Activated CD4-positive, alpha-beta T cell treated with anti-CD3 and anti-CD28 coated beads, Interleukin-2, amount 10 ng/mL, durations not matched to agents 24 days and 14 days (primary cell): Measurements from ENCODE around the gene EMP2. TPM values are rescaled to one million over a fixed set of nuclear protein-coding genes. Genes with fewer than 3 reads are reported as not detected.
"Not testable (repeated sequence)": the region's sequence is repeated elsewhere in the genome, so short reads cannot be mapped to it uniquely, and the experiment has no call there.

Source experiments
- DNase-seq: peaks from one replicate; pipeline ENCODE4 v3.0.0; 2022
- H3K27ac Mint-ChIP-seq: one replicate; pipeline ENCODE4 v1.8.0; 2022; ENCODE audit warnings: mild to moderate bottlenecking, mixed read lengths
- H3K27me3 Mint-ChIP-seq: one replicate; pipeline ENCODE4 v1.8.0; 2022; ENCODE audit warnings: mixed read lengths
- H3K36me3 Mint-ChIP-seq: one replicate; pipeline ENCODE4 v1.8.0; 2022; ENCODE audit warnings: low read depth, mild to moderate bottlenecking, mixed read lengths
- H3K4me1 Mint-ChIP-seq: one replicate; pipeline ENCODE4 v1.8.0; 2021; ENCODE audit warnings: mixed read lengths
- H3K4me3 Mint-ChIP-seq: one replicate; pipeline ENCODE4 v1.8.0; 2022; ENCODE audit warnings: mild to moderate bottlenecking, moderate library complexity, mixed read lengths
- H3K9me3 Mint-ChIP-seq: one replicate; pipeline ENCODE4 v1.8.0; 2021; ENCODE audit warnings: mixed read lengths
- intact Hi-C: fragments of 100-400 bp; cut with micrococcal nuclease; formaldehyde crosslinking; loops from one replicate; pipeline ENCODE4 v1.15.1; 2023
- total RNA-seq: library from RNA; stranded (reverse); gene quantifications from 2 replicates; pipeline ENCODE4 v1.2.3, GENCODE V29; 2022

The EMP2 gene
- total RNA-seq, 1 donor from 2014 or later = not detected

GRCh38 chr16:10561001-10561400 is 19.4 kb downstream of the EMP2 start:
- H3K27ac Mint-ChIP-seq = no peak overlapping the region
- peaks cover 3% of the 10 kb centered on the region for H3K9me3 Mint-ChIP-seq
- H3K4me1 Mint-ChIP-seq = peaks cover 3% of the 10 kb centered on the region
- H3K4me3 Mint-ChIP-seq = no peak overlapping the region
- intact Hi-C loops = no loop called here
- peaks cover 4% of the 10 kb centered on the region for H3K27me3 Mint-ChIP-seq
- H3K36me3 Mint-ChIP-seq = no peaks in the 10 kb centered on the region
- no peak for DNase-seq

- H3K9me3 Mint-ChIP-seq, intact Hi-C loops, DNase-seq, H3K27me3 Mint-ChIP-seq, H3K4me3 Mint-ChIP-seq, H3K36me3 Mint-ChIP-seq, H3K4me1 Mint-ChIP-seq, H3K27ac Mint-ChIP-seq: not testable (repeated sequence)
Observed at GRCh38 chr16:10559792-10560191, 20.6 kb downstream of the EMP2 start.

GRCh38 chr16:10558746-10559641 is 21.4 kb downstream of the EMP2 start:
- H3K4me3 Mint-ChIP-seq = no peak overlapping the region
- H3K4me1 Mint-ChIP-seq = no peaks in the 10 kb centered on the region
- peaks cover 4% of the 10 kb centered on the region for H3K27me3 Mint-ChIP-seq
- intact Hi-C loops = no loop called here
- H3K36me3 Mint-ChIP-seq = no peaks in the 10 kb centered on the region
- H3K9me3 Mint-ChIP-seq = no peaks in the 10 kb centered on the region
- no peak for DNase-seq
- H3K27ac Mint-ChIP-seq = no peak overlapping the region

GRCh38 chr16:10558305-10558704 is 22.1 kb downstream of the EMP2 start:
- no peak for DNase-seq
- peaks cover 1% of the 10 kb centered on the region for H3K4me1 Mint-ChIP-seq
- H3K9me3 Mint-ChIP-seq = no peaks in the 10 kb centered on the region
- H3K4me3 Mint-ChIP-seq = no peak overlapping the region
- no peaks in the 10 kb centered on the region for H3K36me3 Mint-ChIP-seq
- H3K27ac Mint-ChIP-seq = no peak overlapping the region
- intact Hi-C loops = no loop called here
- H3K27me3 Mint-ChIP-seq = peaks cover 6% of the 10 kb centered on the region

GRCh38 chr16:10557750-10558149 is 22.6 kb downstream of the EMP2 start:
- Mint-ChIP-seq H3K4me3 (no peak overlapping the region), H3K4me1 (peaks cover 4% of the 10 kb centered on the region), H3K27ac (no peak overlapping the region), H3K27me3 (peaks cover 10% of the 10 kb centered on the region), H3K9me3 (no peaks in the 10 kb centered on the region), H3K36me3 (no peaks in the 10 kb centered on the region)
- DNase-seq = no peak
- intact Hi-C loops = no loop called here

GRCh38 chr16:10556236-10556635 is 24.2 kb downstream of the EMP2 start:
- no peak overlapping the region for H3K27ac Mint-ChIP-seq
- no peak for DNase-seq
- peaks cover 13% of the 10 kb centered on the region for H3K27me3 Mint-ChIP-seq
- H3K9me3 Mint-ChIP-seq = no peaks in the 10 kb centered on the region
- H3K4me3 Mint-ChIP-seq = no peak overlapping the region
- H3K36me3 Mint-ChIP-seq = no peaks in the 10 kb centered on the region
- intact Hi-C loops = no loop called here
- peaks cover 4% of the 10 kb centered on the region for H3K4me1 Mint-ChIP-seq

GRCh38 chr16:10554569-10554968 is 25.8 kb downstream of the EMP2 start:
- intact Hi-C loops = no loop called here
- Mint-ChIP-seq H3K36me3 (no peaks in the 10 kb centered on the region), H3K4me3 (no peak overlapping the region), H3K27me3 (peaks cover 12% of the 10 kb centered on the region), H3K4me1 (peaks cover 4% of the 10 kb centered on the region), H3K27ac (no peak overlapping the region), H3K9me3 (no peaks in the 10 kb centered on the region)
- DNase-seq = no peak

GRCh38 chr16:10552998-10553491 is 27.4 kb downstream of the EMP2 start:
- Mint-ChIP-seq H3K27ac (peak overlapping the region; percentile 82), H3K27me3 (peaks cover 12% of the 10 kb centered on the region), H3K4me1 (peaks cover 4% of the 10 kb centered on the region), H3K9me3 (peaks cover 8% of the 10 kb centered on the region), H3K36me3 (no peaks in the 10 kb centered on the region), H3K4me3 (peak overlapping the region; percentile 78)
- intact Hi-C loops = no loop called here
- DNase-seq = peak; percentile 76

GRCh38 chr16:10552281-10552680 is 28.1 kb downstream of the EMP2 start:
- Mint-ChIP-seq H3K9me3 (peaks cover 10% of the 10 kb centered on the region), H3K4me1 (peaks cover 4% of the 10 kb centered on the region), H3K27ac (no peak overlapping the region), H3K27me3 (peaks cover 12% of the 10 kb centered on the region), H3K36me3 (no peaks in the 10 kb centered on the region), H3K4me3 (no peak overlapping the region)
- intact Hi-C loops = no loop called here
- DNase-seq = no peak

- Mint-ChIP-seq H3K27ac (no peak overlapping the region), H3K9me3 (peaks cover 11% of the 10 kb centered on the region), H3K4me1 (peaks cover 4% of the 10 kb centered on the region), H3K36me3 (no peaks in the 10 kb centered on the region), H3K4me3 (no peak overlapping the region), H3K27me3 (peaks cover 12% of the 10 kb centered on the region)
- intact Hi-C loops = no loop called here
- DNase-seq = no peak
Observed at GRCh38 chr16:10551881-10552280, 28.5 kb downstream of the EMP2 start.

GRCh38 chr16:10548404-10548803 is 32.0 kb downstream of the EMP2 start:
- DNase-seq = no peak
- no peak overlapping the region for H3K27ac Mint-ChIP-seq
- intact Hi-C loops = no loop called here

GRCh38 chr16:10547708-10548107 is 32.7 kb downstream of the EMP2 start:
- no peaks in the 10 kb centered on the region for H3K4me1 Mint-ChIP-seq
- intact Hi-C loops = no loop called here
- no peak overlapping the region for H3K4me3 Mint-ChIP-seq
- peaks cover 6% of the 10 kb centered on the region for H3K27me3 Mint-ChIP-seq
- H3K9me3 Mint-ChIP-seq = peaks cover 11% of the 10 kb centered on the region
- no peaks in the 10 kb centered on the region for H3K36me3 Mint-ChIP-seq
- no peak overlapping the region for H3K27ac Mint-ChIP-seq
- DNase-seq = no peak

More at GRCh38 chr16:10548404-10548803, 32.0 kb downstream of the EMP2 start:
- H3K4me1 Mint-ChIP-seq = peaks cover 4% of the 10 kb centered on the region
- H3K9me3 Mint-ChIP-seq = peaks cover 11% of the 10 kb centered on the region
- no peak overlapping the region for H3K4me3 Mint-ChIP-seq
- H3K27me3 Mint-ChIP-seq = peaks cover 12% of the 10 kb centered on the region
- H3K36me3 Mint-ChIP-seq = no peaks in the 10 kb centered on the region

GRCh38 chr16:10543231-10543977 is 37.0 kb downstream of the EMP2 start:
- Mint-ChIP-seq H3K9me3 (peaks cover 3% of the 10 kb centered on the region), H3K4me3 (no peak overlapping the region), H3K4me1 (no peaks in the 10 kb centered on the region), H3K36me3 (no peaks in the 10 kb centered on the region), H3K27me3 (no peaks in the 10 kb centered on the region), H3K27ac (no peak overlapping the region)
- intact Hi-C loops = no loop called here
- no peak for DNase-seq

- Mint-ChIP-seq H3K4me1 (no peaks in the 10 kb centered on the region), H3K27me3 (no peaks in the 10 kb centered on the region), H3K4me3 (no peak overlapping the region), H3K9me3 (no peaks in the 10 kb centered on the region), H3K27ac (no peak overlapping the region), H3K36me3 (no peaks in the 10 kb centered on the region)
- intact Hi-C loops = no loop called here
- DNase-seq = no peak
Observed at GRCh38 chr16:10541366-10541765, 39.0 kb downstream of the EMP2 start.
